RPMI7951 (cell line): Measurements from ENCODE around the gene PTPRR. TPM values are rescaled to one million over a fixed set of nuclear protein-coding genes. Genes with fewer than 3 reads are reported as not detected.

Source experiments
- DNase-seq: peaks from one replicate; pipeline ENCODE4 v3.0.0-alpha.2; 2012; ENCODE audit warnings: low read depth
- total RNA-seq: library from RNA; depleted of rRNA; stranded (reverse); fragments of >200 nt; shearing (Covaris generic); gene quantifications from 2 replicates; pipeline ENCODE4 v1.2.3, GENCODE V29; 2014

PTPRR gene
- total RNA-seq, 1 experiment from 2014 or later = 9.0 TPM

DNA sequence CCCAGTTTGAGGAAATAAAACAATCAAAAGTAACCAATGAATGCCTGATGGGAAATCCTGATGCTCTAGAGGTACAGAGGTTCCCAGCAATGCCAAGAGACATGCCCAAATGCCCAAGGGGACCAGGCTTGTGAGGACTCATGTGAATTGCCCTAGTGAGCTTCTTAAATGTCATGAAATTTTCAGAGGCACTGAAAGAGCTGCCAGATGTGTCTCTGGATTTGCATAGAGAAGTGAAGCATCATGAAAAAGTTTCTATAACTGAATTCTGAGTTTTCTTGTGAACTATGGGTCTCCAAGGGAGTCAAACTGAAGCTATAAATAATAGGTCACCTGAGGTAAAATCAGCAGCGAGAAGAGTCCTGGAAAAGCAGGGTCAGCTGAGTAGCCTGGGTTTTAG lies 9.9 kb downstream of the PTPRR start:
- no peak for DNase-seq

DNA sequence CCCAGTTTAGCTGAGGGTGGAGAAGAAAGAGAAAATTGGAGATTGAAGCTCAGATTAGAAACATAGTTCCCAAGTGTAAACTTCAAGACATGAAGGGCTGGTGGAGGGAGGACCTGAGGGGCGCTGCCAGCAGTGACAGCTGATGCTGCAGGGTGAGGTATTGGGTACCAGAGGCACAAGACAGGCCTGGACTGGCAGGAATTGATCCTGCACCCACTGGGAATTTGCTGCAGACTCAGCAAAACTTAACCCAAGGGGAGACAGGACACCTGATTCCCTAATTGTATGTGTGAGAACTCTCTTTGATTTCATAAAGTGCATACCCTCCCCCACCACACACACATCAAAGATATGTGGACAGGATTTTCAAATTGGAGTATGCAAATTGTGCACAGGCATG lies 11.6 kb downstream of the PTPRR start:
- DNase-seq = no peak

DNA sequence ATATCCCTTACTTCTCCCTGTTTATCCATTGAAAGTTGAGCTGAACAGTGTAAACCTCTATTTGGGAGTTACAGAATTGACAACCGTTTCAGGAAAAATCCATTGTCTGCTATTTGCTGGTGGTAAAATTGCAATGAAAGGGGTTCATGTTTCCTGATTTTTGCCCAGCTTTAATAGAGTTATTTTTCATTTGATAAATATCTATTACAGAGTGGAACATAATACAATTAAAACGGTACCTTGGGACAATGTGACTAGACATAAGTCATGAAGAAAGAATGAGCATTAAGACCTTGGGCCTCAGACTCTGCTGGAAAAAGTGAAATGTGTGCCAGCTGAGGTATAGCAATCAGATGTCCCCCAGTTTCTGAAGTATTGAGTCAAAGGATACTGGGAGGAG lies 13.1 kb downstream of the PTPRR start:
- DNase-seq = no peak

DNA sequence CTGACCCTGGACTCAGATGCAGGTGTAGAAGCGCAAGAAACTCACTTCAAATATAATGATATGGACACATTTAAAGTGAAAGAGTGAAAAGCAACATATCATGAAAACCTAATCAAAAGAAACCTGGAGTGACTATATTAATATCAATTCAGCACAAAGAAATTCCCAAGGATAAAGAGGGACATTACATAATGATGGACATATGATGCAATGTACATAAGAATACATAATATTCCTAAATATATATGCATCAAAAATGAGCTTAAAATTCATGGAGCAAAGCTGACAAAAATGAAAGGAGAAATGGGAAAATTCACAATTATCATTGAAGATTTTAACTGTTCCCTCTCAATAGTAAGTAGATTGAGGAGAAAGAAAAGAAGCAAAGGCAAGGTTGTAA lies 24.6 kb downstream of the PTPRR start:
- no peak for DNase-seq

DNA sequence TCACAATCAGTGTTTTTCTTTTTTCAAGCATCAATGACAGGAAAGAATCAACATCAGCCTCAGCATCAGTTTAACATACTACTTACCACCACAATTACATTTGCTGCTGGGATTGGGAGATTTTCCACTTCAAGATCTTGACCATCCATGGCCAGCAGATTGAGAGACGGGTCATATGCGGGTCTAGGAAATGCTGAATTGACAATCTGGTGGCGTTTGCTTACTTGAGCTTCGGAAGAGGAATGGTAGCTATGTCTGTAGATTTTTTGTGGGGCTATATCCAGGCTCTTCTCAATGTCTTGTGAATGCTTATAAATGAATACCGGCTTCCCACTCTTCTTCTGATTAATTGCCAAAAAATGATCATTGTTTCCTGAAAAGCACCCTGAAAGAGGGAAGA lies 27.9 kb downstream of the PTPRR start:
- no peak for DNase-seq

DNA sequence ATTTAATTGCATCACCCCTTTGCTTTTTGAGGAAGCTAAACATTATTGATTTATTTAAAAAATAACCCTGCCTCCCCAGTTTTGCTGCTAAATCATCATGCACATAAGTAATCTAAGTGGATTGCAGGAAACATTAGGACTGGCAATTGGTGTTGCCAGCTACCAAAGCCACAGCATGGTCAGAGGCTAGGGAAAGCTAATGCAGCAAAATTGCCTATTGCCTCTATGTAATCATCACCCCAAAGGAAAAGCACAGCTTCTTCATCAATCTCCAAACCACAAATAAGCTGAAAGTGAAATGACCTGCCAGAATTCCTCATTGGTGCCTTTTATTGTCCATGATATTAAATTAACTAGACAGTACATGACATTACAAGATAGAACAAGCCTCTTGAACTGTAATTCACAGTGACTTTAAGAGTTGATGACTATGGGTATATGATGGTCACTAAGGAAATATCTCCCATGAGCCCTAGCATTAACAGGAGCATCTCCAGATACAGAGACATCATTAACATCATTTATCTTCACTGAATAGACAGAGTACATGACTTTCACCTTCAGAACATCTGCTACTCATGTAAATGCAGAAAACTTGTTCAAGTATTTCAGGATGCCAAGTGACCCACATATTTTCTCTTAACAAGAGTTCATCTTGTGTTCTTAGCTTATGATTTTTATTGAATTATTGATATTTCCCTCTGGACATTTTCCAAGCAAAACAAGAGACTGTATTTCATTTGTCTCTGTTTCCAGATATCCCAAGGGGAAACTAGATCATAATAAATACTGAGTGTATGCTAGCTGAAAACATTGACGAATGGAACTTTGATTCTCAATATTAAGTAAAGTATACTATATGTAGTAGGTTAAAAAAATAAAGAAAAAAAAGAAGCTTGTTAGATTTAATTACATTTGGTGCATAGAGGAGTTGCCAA lies 29.4 kb downstream of the PTPRR start:
- DNase-seq = no peak

DNA sequence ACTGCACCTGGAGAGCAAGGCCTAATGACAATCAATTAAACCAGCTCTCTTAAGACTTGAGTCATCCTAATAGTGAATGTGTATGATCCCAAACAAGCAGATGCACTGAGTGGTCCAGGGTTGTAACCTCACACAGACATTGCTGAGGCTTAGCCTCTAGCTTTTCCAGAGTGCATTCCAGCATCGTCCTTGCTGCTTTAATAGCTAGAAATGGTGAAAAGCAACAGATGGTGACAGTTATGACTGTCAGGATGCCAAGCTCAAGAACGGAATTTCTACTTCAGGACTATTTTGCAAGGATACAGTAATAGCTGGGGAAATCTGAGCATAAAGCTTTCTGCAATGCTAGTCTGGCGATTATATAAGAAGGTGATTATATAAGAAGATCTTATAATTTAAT lies 34.6 kb downstream of the PTPRR start:
- no peak for DNase-seq

DNA sequence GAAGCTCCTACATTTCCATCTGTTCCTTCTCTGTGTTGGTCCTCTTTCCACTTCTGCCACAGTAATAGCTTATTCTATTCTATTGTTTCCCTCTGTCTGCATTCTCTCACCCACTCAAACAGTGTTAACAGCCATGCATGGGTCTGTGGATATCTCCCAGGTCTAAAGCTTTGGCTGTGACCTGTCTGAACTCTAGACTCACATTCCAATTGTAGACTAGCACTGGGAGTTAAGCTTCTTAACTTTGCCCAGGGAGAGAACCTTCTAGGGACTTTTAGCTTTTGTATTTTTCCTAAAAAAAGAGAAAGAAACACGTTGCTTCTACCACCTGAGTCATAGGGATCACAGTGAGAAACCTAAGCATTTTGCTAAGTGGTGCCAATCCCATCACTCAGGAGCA lies 36.7 kb downstream of the PTPRR start:
- DNase-seq = no peak

DNA sequence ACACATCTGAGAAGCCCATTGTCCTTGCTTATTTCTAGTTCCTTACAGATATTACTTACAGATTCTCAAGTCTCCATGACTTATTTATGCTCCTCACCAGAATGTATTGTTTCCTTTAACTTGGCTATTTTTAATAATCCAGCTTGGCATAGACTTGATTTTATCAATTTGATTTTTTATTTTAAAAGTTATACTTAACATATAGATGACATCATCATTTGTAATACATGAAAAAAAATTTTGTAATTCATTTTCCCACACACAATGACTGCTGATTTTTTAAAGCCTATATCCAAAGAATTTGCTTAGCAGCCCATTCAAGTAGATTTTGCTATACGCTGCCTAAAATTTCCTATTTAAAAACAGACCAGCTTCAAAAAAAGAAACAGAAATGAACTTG lies 39.8 kb downstream of the PTPRR start:
- DNase-seq = no peak

DNA sequence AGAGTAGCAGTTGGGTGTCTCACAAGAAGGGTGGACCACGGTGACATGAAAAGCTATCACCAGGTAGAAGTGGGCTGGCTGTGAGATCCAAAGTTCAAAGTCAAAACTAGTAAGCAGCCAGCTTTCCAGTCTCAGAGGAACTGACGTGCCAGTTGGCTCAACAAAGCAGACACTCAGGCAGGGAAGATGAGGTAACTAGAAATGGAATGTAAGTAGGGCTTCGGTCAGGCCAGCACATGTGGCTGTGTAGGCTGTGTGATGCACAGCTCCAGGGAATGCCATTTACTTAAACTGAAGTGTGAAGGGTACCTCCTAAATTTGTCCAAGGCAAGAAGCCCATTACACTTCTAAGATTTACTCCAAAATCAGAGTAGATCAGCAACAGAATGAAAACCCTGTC lies 43.6 kb downstream of the PTPRR start:
- no peak for DNase-seq

DNA sequence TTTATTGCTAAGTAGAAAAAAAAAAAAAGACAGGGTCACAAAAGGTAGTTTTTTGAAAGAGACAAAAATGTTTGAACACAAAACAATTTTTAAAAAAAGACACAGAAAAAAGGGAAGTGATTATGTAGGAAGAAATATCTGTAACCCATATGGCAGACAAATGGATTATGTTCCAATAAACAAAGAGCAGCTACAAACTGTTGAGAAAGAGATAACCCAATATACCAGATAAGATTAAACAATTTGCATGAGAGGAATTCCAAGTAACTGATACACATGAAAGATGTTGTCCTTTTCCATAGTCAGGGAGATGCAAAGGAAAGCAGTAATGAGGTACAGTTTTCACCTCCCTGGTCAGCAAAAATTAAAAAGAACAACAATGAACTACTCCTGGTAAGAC lies 44.9 kb downstream of the PTPRR start:
- no peak for DNase-seq

DNA sequence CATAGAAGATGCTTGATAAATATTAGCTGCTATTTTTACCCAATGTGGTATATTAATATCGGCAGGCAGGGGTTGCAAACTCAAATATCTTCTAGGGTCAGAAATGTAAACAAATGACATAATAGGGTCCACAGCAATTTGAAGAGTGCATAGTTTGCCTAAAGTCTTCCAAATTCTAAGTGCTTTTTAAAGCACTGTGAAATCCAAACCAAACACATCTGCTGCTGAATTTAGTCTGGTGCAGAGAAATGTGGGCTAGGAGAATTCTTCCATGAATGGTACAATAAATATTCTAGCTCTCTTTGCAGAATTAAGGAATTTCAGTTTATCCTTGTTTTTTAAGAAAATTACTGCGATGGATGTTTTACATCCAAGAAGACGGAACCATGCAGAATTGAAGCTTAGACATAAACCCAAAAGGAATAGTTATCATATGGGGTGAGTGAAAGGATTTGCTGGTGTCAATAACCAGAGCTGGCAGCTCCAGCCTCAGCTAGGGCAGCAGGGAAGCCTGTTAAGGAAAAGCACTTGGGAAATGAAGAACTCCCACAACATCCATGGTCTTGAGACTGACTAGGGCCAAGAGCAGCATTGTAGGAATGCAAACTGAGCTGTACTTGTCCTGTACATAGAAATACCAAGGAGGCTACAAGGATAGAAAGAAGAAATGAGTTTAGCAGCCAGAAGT lies 65.5 kb downstream of the PTPRR start:
- no peak for DNase-seq

DNA sequence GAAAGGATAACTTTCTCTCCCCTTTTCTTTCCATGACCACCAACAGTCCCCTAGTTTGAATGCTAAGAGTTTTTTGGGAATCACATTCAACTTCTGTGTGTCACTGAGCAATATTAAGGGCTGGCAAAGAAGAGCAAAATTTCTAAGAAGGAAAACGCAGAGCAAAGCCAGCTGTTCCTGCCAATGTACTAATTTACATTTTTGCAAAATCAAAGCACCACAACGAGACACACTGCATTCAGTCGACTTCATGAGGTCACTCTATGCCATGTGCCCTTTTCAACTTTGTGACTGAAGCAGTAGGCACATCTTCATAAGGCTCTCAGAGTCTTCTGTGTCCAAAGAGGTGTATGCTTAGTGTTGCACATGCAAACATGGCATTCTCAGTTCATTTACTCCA lies 66.4 kb downstream of the PTPRR start:
- no peak for DNase-seq

DNA sequence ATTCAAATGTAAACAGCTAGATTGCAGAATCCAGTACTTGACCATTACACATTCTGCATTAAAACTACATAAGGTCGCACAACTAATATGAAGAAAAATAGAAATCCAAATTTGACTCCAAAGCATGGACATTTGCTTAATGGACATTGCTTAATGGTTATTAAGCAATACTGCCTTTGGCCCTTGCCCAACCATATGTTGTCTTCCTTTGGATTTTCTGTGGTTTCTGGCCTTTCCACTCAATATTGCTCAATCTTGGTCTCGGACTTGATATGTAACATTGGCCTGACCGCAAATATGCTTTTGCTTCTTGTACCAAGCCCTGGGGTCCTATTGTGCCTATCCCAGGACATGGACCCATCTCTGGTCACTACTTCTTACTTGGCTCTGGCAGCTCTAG lies 67.2 kb downstream of the PTPRR start:
- DNase-seq = peak; percentile 70

DNA sequence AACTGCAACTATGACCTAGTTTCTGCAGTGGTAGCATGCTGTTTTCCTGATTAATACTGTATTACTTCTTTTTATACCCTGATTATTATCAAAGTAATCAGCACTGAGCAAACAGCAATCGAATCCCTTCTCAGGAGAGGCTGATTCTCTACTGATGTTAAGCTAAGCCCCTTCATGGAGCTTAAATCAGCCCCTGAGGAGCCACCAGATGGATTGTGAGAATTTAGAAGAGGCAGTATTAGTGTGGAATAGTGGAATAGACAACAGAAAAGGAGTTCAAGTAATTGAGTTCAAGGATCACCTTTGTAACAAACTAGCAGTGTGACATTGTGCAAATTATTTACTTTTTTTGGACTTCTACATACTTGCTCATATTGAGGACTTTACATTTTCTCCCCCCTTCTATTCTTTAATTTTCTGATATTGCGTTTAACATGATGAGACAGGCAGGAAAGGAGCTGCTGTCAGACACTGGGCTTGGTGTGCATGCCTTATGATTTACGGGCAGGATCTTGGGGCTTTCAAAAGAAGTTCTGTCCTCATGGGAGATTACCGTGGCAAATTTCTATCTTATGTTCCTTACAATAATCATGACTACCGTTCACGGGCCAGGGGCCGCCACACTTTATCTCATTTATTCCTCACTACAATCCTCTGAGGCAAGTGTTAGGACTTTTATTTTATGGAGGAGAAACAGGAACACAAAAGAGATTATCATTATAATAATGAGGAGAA lies 68.0 kb downstream of the PTPRR start:
- DNase-seq = no peak

DNA sequence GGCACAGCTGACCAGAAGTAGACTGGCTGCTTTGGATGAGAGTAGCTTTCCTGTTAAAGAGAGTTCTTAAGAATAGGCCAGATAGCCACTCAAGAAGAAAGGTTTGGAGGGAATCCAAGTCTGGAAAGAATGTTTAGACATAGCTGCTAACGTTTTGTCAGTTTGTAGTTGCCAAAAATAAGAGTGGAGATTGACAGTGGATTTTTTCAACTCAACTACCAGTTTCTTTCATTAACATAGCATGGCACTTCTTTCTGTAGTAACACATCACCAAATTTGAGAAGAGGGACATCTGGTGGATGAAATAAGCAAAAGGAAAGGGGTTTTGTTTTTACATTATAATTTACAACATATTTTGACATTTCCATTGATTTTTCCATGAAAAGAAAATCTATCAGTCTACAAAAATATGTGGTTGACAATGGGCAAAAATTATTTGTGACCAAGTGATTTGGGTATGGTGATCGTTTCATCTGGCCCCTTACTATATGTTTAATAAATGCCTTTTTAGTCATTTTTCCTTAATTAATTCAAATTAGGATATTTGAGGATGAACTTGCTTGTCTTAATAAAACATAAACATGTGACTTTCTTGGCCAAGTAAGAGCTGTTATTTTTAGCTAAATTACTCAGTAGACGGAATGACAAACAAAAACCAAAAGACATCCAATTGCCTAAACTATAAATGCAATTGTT lies 71.1 kb downstream of the PTPRR start:
- peak; percentile 8 for DNase-seq

DNA sequence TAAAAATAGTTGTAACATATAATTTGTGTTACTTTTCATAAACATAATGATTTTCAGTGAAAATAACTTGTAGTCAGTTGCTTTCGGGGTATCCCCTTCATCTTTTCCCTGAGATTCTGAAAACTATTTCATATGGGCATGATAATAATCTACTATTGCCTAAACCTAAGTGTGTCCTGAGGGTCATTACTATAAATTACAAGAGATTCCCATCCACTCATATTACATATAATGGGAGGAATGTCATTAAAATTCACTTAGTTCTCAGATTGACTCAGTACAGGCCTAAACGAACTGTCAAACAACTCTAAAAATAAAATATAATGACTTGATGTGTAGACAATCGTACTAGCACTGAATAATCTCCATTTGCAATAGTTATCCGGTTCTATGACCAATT lies 72.7 kb downstream of the PTPRR start:
- DNase-seq = no peak

DNA sequence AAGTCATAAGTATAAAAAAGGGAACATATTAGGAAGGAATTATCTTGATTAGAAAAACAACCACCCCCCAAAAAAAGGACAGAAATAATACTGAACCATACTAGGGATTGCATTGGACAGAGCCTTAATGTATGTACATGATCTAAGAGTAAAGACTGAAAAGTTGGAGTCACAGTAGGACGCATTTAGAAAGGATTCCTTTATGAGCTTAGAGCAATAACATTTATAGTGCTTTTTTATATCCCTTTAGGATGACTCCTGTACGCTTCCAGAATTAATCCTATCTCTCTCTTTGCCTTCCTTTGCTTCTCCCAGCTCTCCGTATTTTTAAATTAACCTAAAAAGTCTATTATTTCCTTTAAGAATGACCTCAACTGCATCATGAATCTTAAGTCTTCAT lies 75.3 kb downstream of the PTPRR start:
- no peak for DNase-seq

DNA sequence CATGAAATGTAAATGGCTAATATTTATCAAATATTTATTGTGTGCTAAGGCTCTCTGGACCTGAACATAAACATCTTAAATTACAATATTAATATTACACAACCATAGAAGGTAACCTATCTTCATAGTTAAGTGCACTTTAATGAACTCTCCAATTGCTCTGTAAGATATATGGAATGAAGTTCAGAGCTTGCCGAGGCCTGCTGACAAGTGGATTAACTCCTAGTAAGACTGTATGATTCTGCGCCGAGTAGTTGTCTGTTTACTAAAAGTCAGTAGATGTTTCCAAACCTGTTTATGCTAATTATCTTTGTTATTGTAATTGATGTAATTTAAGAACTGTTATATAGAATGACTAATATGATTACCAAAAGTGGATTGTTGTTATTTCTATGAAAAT lies 77.2 kb downstream of the PTPRR start:
- no peak for DNase-seq

DNA sequence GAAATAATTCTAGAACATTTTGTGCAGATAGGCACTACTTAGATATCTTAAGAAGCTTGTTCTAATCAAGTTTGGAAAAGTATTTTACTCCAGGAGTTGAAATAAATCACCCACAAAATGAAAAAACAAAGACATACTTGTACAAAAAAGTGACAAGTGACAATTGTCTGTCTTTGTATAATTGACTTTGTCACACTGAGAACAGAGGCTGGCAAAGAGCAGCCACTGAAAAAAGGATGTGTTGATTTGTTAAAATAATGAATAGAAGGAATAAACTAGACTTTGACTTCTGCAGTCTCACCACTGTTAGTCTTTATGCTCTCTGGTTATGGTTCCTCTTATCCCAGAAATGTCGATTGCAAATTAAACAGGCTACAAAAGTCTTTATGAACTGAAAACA lies 77.6 kb downstream of the PTPRR start:
- no peak for DNase-seq

DNA sequence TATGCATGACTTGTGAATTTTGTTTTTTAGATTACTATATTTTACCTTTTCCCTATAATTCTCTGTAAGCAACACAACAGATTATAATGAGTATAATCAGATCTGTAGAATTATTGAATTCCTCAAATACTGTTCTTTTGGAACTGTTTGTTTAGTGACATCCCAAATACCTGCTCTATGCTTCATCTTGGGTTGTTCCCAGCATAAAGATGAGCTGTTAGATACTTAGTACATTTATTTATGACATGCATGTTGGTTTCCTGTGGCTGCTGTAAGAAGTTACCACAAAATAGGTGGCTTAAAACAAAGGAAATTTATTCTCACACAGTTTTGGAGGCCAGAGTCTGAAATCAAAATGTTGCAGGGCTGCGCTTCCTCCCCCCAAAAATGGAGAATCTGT lies 78.4 kb downstream of the PTPRR start:
- no peak for DNase-seq
